ENCODE results near the gene NCOA3.

DNA sequence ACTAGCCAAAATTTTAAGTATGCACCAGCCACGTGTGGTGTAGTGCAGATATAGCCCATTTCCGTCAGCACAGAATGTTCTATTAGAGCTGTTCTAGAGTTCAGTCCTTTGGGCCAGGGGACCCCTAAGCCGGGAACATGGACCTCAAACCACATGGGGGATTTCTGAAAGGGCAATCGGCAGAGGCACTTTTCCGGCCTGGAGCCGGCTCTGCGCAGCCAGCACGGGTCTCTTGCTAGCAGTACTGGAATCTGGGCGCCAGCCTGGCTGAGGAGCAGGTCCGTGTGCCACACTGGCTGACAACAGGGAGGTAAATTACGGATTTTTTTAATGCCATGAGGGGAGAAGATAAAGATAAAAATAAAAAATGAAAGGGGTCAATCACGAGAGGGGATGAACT is 163.1 kb downstream of the NCOA3 start:
- TF ChIP-seq POLR2A (IDR thresholded peaks at IDR 0.05) = no peak
- TF ChIP-seq, protein P1, sequence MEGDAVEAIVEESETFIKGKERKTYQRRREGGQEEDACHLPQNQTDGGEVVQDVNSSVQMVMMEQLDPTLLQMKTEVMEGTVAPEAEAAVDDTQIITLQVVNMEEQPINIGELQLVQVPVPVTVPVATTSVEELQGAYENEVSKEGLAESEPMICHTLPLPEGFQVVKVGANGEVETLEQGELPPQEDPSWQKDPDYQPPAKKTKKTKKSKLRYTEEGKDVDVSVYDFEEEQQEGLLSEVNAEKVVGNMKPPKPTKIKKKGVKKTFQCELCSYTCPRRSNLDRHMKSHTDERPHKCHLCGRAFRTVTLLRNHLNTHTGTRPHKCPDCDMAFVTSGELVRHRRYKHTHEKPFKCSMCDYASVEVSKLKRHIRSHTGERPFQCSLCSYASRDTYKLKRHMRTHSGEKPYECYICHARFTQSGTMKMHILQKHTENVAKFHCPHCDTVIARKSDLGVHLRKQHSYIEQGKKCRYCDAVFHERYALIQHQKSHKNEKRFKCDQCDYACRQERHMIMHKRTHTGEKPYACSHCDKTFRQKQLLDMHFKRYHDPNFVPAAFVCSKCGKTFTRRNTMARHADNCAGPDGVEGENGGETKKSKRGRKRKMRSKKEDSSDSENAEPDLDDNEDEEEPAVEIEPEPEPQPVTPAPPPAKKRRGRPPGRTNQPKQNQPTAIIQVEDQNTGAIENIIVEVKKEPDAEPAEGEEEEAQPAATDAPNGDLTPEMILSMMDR (IDR thresholded peaks at IDR 0.05) = no peak

Data from esophagus squamous epithelium (tissue), 4 donors.